IMR-90 (cell line): Measurements from ENCODE around the gene LBP. TPM values are rescaled to one million over a fixed set of nuclear protein-coding genes. Genes with fewer than 3 reads are reported as not detected.

ENCODE experiments used
- ATAC-seq: fragments of 200-7000 bp; cut with Tn5 transposase; 2 replicates; pipeline ENCODE4 v1.9.1; 2020; ENCODE audit warnings: low read depth, mild to moderate bottlenecking, moderate library complexity
- BruUV-seq: library from RNA; stranded (reverse); fragments of 400-500 nt; replicated peaks from 2 replicates; lab custom pipeline; 2021; lab: Mats Ljungman, UMichigan
- CTCF ChIA-PET: fragments of 300-600 bp; formaldehyde crosslinking; extraction: SDS; loops from one replicate; lab custom pipeline; 2021; ENCODE audit warnings: antibody characterized with exemption; lab: Yijun Ruan, JAX
- POLR2A ChIA-PET: fragments of 300-600 bp; sonication (Branson Sonifier 250); formaldehyde crosslinking; loops from one replicate; lab custom pipeline; 2022; ENCODE audit warnings: antibody characterized with exemption; ENCODE audit not compliant: unreplicated experiment; lab: Charles Lee
- DNase-seq: peaks from one replicate; pipeline ENCODE4 v3.0.0; 2013
- H2AFZ ChIP-seq: replicated peaks from 2 replicates; pipeline ENCODE3; 2013; ENCODE audit warnings: low read length, mild to moderate bottlenecking; ENCODE audit not compliant: poor library complexity
- H2AK5ac ChIP-seq: 2 replicates; pipeline ENCODE4 v1.6.1; 2013; ENCODE audit warnings: low read depth, low read length, inconsistent platforms
- H2AK9ac ChIP-seq: replicated peaks from 2 replicates; pipeline ENCODE3; 2013; ENCODE audit warnings: mild to moderate bottlenecking, low read depth, low read length, moderate library complexity; ENCODE audit not compliant: poor library complexity
- H2BK120ac ChIP-seq: 2 replicates; pipeline ENCODE4 v1.6.1; 2013; ENCODE audit warnings: low read depth, low read length, inconsistent platforms
- H2BK15ac ChIP-seq: 3 replicates; pipeline ENCODE4 v1.6.1; 2013; ENCODE audit warnings: low read depth, low read length, inconsistent platforms
- H2BK20ac ChIP-seq: 2 replicates; pipeline ENCODE4 v1.6.1; 2013; ENCODE audit warnings: low read depth, mild to moderate bottlenecking, inconsistent platforms, low read length, moderate library complexity
- H2BK5ac ChIP-seq: 2 replicates; pipeline ENCODE4 v1.6.1; 2013; ENCODE audit warnings: mild to moderate bottlenecking, low read depth, low read length, inconsistent platforms; ENCODE audit not compliant: poor library complexity, severe bottlenecking
- H3K14ac ChIP-seq: replicated peaks from 2 replicates; pipeline ENCODE4 v1.6.1; 2013; ENCODE audit warnings: low read depth, low read length, inconsistent platforms
- H3K18ac ChIP-seq: 2 replicates; pipeline ENCODE4 v1.6.1; 2013; ENCODE audit warnings: low read depth, low read length, control low read depth
- H3K23ac ChIP-seq: 2 replicates; pipeline ENCODE4 v1.6.1; 2013; ENCODE audit warnings: low read depth, low read length, inconsistent platforms
- H3K27ac ChIP-seq: 2 replicates; pipeline ENCODE4 v1.5.1; 2013; ENCODE audit warnings: mild to moderate bottlenecking, control low read depth, low read length; ENCODE audit not compliant: insufficient read depth
- H3K27me3 ChIP-seq: 2 replicates; pipeline ENCODE4 v1.6.1; 2013; ENCODE audit warnings: low read length; ENCODE audit not compliant: control insufficient read depth, insufficient read depth
- H3K36me3 ChIP-seq: 2 replicates; pipeline ENCODE4 v1.6.1; 2013; ENCODE audit warnings: low read length, mixed read lengths; ENCODE audit not compliant: control insufficient read depth, insufficient read depth
- H3K4ac ChIP-seq: 2 replicates; pipeline ENCODE4 v1.6.1; 2013; ENCODE audit warnings: low read depth, low read length, inconsistent platforms
- H3K4me1 ChIP-seq: 2 replicates; pipeline ENCODE4 v1.6.1; 2013; ENCODE audit warnings: low read length, mixed read lengths; ENCODE audit not compliant: control insufficient read depth, insufficient read depth
- H3K4me2 ChIP-seq: 2 replicates; pipeline ENCODE4 v1.6.1; 2013; ENCODE audit warnings: low read depth, mild to moderate bottlenecking, control low read depth, low read length, moderate library complexity
- H3K4me3 ChIP-seq: 2 replicates; pipeline ENCODE4 v1.5.1; 2013; ENCODE audit warnings: low read depth, mild to moderate bottlenecking, control low read depth, low read length, moderate library complexity; ENCODE audit not compliant: insufficient read depth
- H3K56ac ChIP-seq: 2 replicates; pipeline ENCODE4 v1.6.1; 2013; ENCODE audit warnings: low read length, inconsistent platforms; ENCODE audit not compliant: insufficient read depth; ENCODE audit errors: extremely low read depth
- H3K79me1 ChIP-seq, 2 experiments: 2 replicates each; pipeline ENCODE4 v1.6.1; 2013; ENCODE audit warnings: low read length in 2 of 2, inconsistent platforms in 1 of 2, low read depth in 1 of 2
- H3K9ac ChIP-seq: 2 replicates; pipeline ENCODE4 v1.6.1; 2013; ENCODE audit warnings: low read depth, low read length, control low read depth
- H3K9me1 ChIP-seq: 2 replicates; pipeline ENCODE4 v1.6.1; 2013; ENCODE audit warnings: low read length, inconsistent platforms; ENCODE audit not compliant: insufficient read depth
- H3K9me3 ChIP-seq: 2 replicates; pipeline ENCODE4 v1.6.1; 2013; ENCODE audit warnings: low read length; ENCODE audit not compliant: control insufficient read depth, insufficient read depth
- H4K20me1 ChIP-seq: 2 replicates; pipeline ENCODE4 v1.6.1; 2013; ENCODE audit warnings: low read length, inconsistent platforms; ENCODE audit not compliant: insufficient read depth
- H4K5ac ChIP-seq: 2 replicates; pipeline ENCODE4 v1.6.1; 2013; ENCODE audit warnings: mild to moderate bottlenecking, low read depth, low read length, control low read depth
- H4K8ac ChIP-seq, 2 experiments: 2 replicates each; pipeline ENCODE4 v1.6.1; 2013; ENCODE audit warnings: low read depth in 2 of 2, low read length in 2 of 2, control low read depth in 1 of 2, inconsistent platforms in 1 of 2
- H4K91ac ChIP-seq: 2 replicates; pipeline ENCODE4 v1.6.1; 2013; ENCODE audit warnings: low read depth, low read length, inconsistent platforms; ENCODE audit not compliant: insufficient read depth
- BHLHE40 ChIP-seq: fragments of 150-350 bp; IDR thresholded peaks from 2 replicates; pipeline ENCODE4 v1.6.1; 2016; ENCODE audit warnings: mild to moderate bottlenecking, low read depth, low read length
- CEBPB ChIP-seq: IDR thresholded peaks from 2 replicates; pipeline ENCODE4 v1.6.1; 2012; ENCODE audit warnings: low read depth, low read length, improper control_type of control experiment
- CHD1 ChIP-seq: IDR thresholded peaks from 2 replicates; pipeline ENCODE4 v1.6.1; 2012; ENCODE audit warnings: low read depth, low read length, improper control_type of control experiment
- MAFK ChIP-seq: IDR thresholded peaks from 2 replicates; pipeline ENCODE4 v1.6.1; 2012; ENCODE audit warnings: low read depth, low read length, improper control_type of control experiment
- MAZ ChIP-seq: IDR thresholded peaks from 2 replicates; pipeline ENCODE4 v1.6.1; 2012; ENCODE audit warnings: low read depth, mild to moderate bottlenecking, low read length, improper control_type of control experiment, moderate library complexity, borderline replicate concordance
- RFX5 ChIP-seq: IDR thresholded peaks from 2 replicates; pipeline ENCODE4 v1.8.0; 2012; ENCODE audit warnings: low read depth, mild to moderate bottlenecking, low read length, moderate library complexity
- SMC3 ChIP-seq: fragments of 150-350 bp; IDR thresholded peaks from 2 replicates; pipeline ENCODE4 v1.6.1; 2016; ENCODE audit warnings: low read depth, mild to moderate bottlenecking, antibody characterized with exemption, low read length, moderate library complexity
- WGBS, 2 experiments: methylation state at CpG; one replicate each; pipeline versions ENCODE4 v1.1.5 to v1.1.7; 2013; ENCODE audit warnings: missing lambda C conversion rate in 2 of 2; ENCODE audit not compliant: insufficient read length in 1 of 2; ENCODE audit errors: extremely low coverage in 2 of 2; 5-methylcytosine and 5-hydroxymethylcytosine counted together
- dilution Hi-C: fragments of 300-500 bp; cut with HindIII; formaldehyde crosslinking; loops from one replicate; pipeline ENCODE4 v1.14.3; 2018; ENCODE audit warnings: low sequenced_read_pairs; ENCODE audit not compliant: unreplicated experiment
- in situ Hi-C: fragments of 300-500 bp; cut with MboI; formaldehyde crosslinking; loops from 3 replicates; pipeline ENCODE4 v1.14.3; 2019; ENCODE audit warnings: low sequenced_read_pairs, inconsistent platforms, mixed read lengths
- intact Hi-C: fragments of 100-400 bp; cut with micrococcal nuclease; formaldehyde crosslinking; loops from 2 replicates; pipeline ENCODE4 v1.10.0; 2022
- polyA plus RNA-seq, 3 experiments: library from polyadenylated mRNA; depleted of rRNA; stranded (reverse); fragments of >200 nt; gene quantifications; 2 replicates each; pipeline ENCODE4 v1.2.3, GENCODE V29; 2012; ENCODE audit warnings: low replicate concordance in 1 of 3
- total RNA-seq: library from RNA; depleted of rRNA; stranded (reverse); fragments of >200 nt; gene quantifications from 2 replicates; pipeline ENCODE4 v1.2.3, GENCODE V29; 2012
- TF ChIP-seq, protein P1 (sequence below): fragments of 150-350 bp; IDR thresholded peaks from 2 replicates; pipeline ENCODE4 v1.6.1; 2016; ENCODE audit warnings: low read depth, mild to moderate bottlenecking, low read length, moderate library complexity, borderline replicate concordance
- TF ChIP-seq, protein P2 (sequence below): fragments of 150-350 bp; IDR thresholded peaks from 2 replicates; pipeline ENCODE4 v1.6.1; 2017; ENCODE audit warnings: mild to moderate bottlenecking, antibody characterized with exemption, low read length, low read depth
- TF ChIP-seq, protein P3 (sequence below): conservative IDR thresholded peaks from 2 replicates; pipeline ENCODE4 v1.5.1; 2012; ENCODE audit warnings: mild to moderate bottlenecking, low read depth, low read length, improper control_type of control experiment

Gene LBP
- total and polyA plus RNA-seq, 2 of the 4 experiments (the other 2 are of a cell fraction): not detected

- DNase-seq (no peak), ATAC-seq (no peak)
- intact Hi-C loops: loop anchor here (5.0 kb wide), 1 partner anchor 350 kb away; no protein-coding TSS in a partner anchor
- Histone ChIP-seq H2AFZ (no peak overlapping the region), H3K23ac (no peak overlapping the region), H3K14ac (no peak overlapping the region), H3K27me3 (no peaks in the 10 kb centered on the region), H3K56ac (no peak overlapping the region), H2BK120ac (no peak overlapping the region), H3K4me1 (no peaks in the 10 kb centered on the region), H3K4me2 (no peak overlapping the region), H3K4me3 (no peak overlapping the region), H3K9me3 (peaks cover 2% of the 10 kb centered on the region; the same call in 1 of the 2 replicates), H3K79me1 (no peaks in the 10 kb centered on the region), H2BK5ac (no peak overlapping the region), H4K8ac (no peak overlapping the region), H3K27ac (no peak overlapping the region), H3K9me1 (no peaks in the 10 kb centered on the region), H2BK15ac (no peak overlapping the region), H4K91ac (no peak overlapping the region), H4K5ac (no peak overlapping the region), H3K9ac (no peak overlapping the region), H3K18ac (no peak overlapping the region), H4K20me1 (no peaks in the 10 kb centered on the region), H3K4ac (no peak overlapping the region), H3K36me3 (peaks cover 3% of the 10 kb centered on the region; the same call in 1 of the 2 replicates), H2AK9ac (no peak overlapping the region), H2AK5ac (no peak overlapping the region), H2BK20ac (no peak overlapping the region)
- TF ChIP-seq, protein P1, sequence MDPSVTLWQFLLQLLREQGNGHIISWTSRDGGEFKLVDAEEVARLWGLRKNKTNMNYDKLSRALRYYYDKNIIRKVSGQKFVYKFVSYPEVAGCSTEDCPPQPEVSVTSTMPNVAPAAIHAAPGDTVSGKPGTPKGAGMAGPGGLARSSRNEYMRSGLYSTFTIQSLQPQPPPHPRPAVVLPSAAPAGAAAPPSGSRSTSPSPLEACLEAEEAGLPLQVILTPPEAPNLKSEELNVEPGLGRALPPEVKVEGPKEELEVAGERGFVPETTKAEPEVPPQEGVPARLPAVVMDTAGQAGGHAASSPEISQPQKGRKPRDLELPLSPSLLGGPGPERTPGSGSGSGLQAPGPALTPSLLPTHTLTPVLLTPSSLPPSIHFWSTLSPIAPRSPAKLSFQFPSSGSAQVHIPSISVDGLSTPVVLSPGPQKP: no peak
- TF ChIP-seq SMC3 (no peak), MAZ (no peak), RFX5 (no peak), MAFK (no peak), CHD1 (no peak), BHLHE40 (no peak), CEBPB (no peak)
- TF ChIP-seq, protein P2, sequence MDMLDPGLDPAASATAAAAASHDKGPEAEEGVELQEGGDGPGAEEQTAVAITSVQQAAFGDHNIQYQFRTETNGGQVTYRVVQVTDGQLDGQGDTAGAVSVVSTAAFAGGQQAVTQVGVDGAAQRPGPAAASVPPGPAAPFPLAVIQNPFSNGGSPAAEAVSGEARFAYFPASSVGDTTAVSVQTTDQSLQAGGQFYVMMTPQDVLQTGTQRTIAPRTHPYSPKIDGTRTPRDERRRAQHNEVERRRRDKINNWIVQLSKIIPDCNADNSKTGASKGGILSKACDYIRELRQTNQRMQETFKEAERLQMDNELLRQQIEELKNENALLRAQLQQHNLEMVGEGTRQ: no peak
- TF ChIP-seq, protein P3, sequence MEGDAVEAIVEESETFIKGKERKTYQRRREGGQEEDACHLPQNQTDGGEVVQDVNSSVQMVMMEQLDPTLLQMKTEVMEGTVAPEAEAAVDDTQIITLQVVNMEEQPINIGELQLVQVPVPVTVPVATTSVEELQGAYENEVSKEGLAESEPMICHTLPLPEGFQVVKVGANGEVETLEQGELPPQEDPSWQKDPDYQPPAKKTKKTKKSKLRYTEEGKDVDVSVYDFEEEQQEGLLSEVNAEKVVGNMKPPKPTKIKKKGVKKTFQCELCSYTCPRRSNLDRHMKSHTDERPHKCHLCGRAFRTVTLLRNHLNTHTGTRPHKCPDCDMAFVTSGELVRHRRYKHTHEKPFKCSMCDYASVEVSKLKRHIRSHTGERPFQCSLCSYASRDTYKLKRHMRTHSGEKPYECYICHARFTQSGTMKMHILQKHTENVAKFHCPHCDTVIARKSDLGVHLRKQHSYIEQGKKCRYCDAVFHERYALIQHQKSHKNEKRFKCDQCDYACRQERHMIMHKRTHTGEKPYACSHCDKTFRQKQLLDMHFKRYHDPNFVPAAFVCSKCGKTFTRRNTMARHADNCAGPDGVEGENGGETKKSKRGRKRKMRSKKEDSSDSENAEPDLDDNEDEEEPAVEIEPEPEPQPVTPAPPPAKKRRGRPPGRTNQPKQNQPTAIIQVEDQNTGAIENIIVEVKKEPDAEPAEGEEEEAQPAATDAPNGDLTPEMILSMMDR: no peak
- dilution Hi-C loops: no loop called here
- no TSS peak for BruUV-seq
- ChIA-PET POLR2A (no interaction called here), CTCF (no interaction called here)
- in situ Hi-C loops: no loop called here
- WGBS, 2 experiments: no CpG with 5 or more reads among the region's 29 CpGs
These were observed 61.0 kb downstream of the LBP start for GRCh38 chr20:38407321-38407720.
